Mesendoderm (in vitro differentiated cells): Measurements from ENCODE around the gene XAB2.

Experiments
- DNase-seq: peaks from one replicate; pipeline ENCODE4 v3.0.0; 2013
- H2AK5ac ChIP-seq: 2 replicates; pipeline ENCODE4 v1.6.1; 2013; ENCODE audit warnings: low read length, inconsistent platforms
- H2BK120ac ChIP-seq: 2 replicates; pipeline ENCODE4 v1.6.1; 2013; ENCODE audit warnings: low read depth, mild to moderate bottlenecking, low read length, moderate library complexity, mixed read lengths
- H2BK15ac ChIP-seq: replicated peaks from 2 replicates; pipeline ENCODE4 v1.6.1; 2013; ENCODE audit warnings: low read depth, mild to moderate bottlenecking, moderate library complexity
- H2BK5ac ChIP-seq: 2 replicates; pipeline ENCODE4 v1.6.1; 2013; ENCODE audit warnings: low read length, inconsistent platforms
- H3K18ac ChIP-seq: 2 replicates; pipeline ENCODE4 v1.6.1; 2013; ENCODE audit warnings: mild to moderate bottlenecking, low read length, mixed read lengths
- H3K23ac ChIP-seq: one replicate; pipeline ENCODE4 v1.6.1; 2013; ENCODE audit warnings: low read length
- H3K27ac ChIP-seq: 2 replicates; pipeline ENCODE4 v1.5.1; 2013; ENCODE audit warnings: low read depth, mild to moderate bottlenecking, inconsistent platforms, low read length, moderate library complexity
- H3K27me3 ChIP-seq: 2 replicates; pipeline ENCODE4 v1.6.1; 2013; ENCODE audit warnings: low read length, control low read depth, mild to moderate bottlenecking, inconsistent platforms; ENCODE audit not compliant: insufficient read depth, poor library complexity
- H3K36me3 ChIP-seq: 2 replicates; pipeline ENCODE4 v1.6.1; 2013; ENCODE audit warnings: low read length, inconsistent platforms; ENCODE audit not compliant: control insufficient read depth, insufficient read depth
- H3K4ac ChIP-seq: one replicate; pipeline ENCODE4 v1.6.1; 2013; ENCODE audit warnings: low read depth, mild to moderate bottlenecking, low read length, moderate library complexity
- H3K4me1 ChIP-seq: 2 replicates; pipeline ENCODE4 v1.6.1; 2013; ENCODE audit warnings: low read depth, low read length, inconsistent platforms; ENCODE audit not compliant: control insufficient read depth
- H3K4me2 ChIP-seq: 2 replicates; pipeline ENCODE4 v1.6.1; 2013; ENCODE audit warnings: low read length
- H3K4me3 ChIP-seq: 2 replicates; pipeline ENCODE4 v1.5.1; 2013; ENCODE audit warnings: mild to moderate bottlenecking, low read length
- H3K56ac ChIP-seq: one replicate; pipeline ENCODE4 v1.6.1; 2013; ENCODE audit warnings: low read length
- H3K79me1 ChIP-seq: 2 replicates; pipeline ENCODE4 v1.6.1; 2013; ENCODE audit warnings: low read length, inconsistent platforms
- H3K79me2 ChIP-seq: 2 replicates; pipeline ENCODE4 v1.6.1; 2013; ENCODE audit warnings: mild to moderate bottlenecking, low read length; ENCODE audit not compliant: control insufficient read depth, insufficient read depth
- H3K9ac ChIP-seq: 2 replicates; pipeline ENCODE4 v1.6.1; 2013; ENCODE audit warnings: low read length, inconsistent platforms
- H4K5ac ChIP-seq: one replicate; pipeline ENCODE4 v1.6.1; 2013; ENCODE audit warnings: low read length
- H4K8ac ChIP-seq: one replicate; pipeline ENCODE4 v1.6.1; 2013; ENCODE audit warnings: low read depth, mild to moderate bottlenecking, control low read depth, low read length, moderate library complexity
- WGBS: extraction: QIAGEN DNeasy Blood & Tissue Kit; methylation state at CpG from one replicate; pipeline ENCODE4 v1.1.7; 2013; ENCODE audit warnings: low lambda C conversion rate, missing lambda C conversion rate; ENCODE audit not compliant: insufficient coverage; ENCODE audit errors: extremely low coverage; 5-methylcytosine and 5-hydroxymethylcytosine counted together

Gene XAB2

DNA sequence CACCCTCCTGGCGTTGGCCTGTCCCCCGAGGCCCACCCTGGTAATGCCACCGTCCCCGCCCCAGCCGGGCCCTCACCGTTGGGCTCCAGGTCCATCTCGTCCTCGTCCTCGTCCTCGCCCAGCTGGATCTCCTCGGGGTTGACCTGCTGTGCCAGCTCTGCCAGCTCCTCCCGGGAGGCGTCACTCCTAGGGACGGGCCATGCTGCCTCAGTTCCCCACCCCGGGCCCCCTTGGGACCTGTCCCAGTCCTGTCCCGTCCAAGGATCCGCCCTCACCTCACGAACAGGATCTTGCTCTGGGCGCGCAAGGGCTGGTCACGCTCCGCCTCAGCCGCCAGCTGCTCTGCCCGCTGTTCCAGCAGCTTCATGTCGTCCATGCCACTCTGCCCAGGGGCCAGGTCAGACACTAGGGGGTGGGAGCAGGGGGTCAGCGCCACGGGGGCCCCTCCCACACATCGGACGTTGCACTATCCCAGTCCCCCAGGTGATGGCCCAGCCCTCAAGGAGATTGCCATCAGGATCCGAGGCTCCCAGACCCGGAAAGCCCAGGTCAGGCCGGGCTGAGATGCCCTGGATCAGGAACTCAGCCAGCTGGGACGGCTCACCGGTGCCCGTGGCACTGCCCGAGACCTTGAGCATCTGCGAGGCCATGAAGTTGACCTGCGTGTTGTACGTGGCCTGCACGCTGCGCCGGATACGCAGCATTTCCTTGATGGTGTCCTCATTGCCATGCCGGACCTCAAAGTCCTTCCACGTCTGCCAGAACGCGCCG, 9.5 kb downstream of the XAB2 start:
- H3K18ac ChIP-seq = no peak overlapping the region
- no peak overlapping the region for H3K4ac ChIP-seq
- no peak for DNase-seq
- H2BK15ac ChIP-seq = no peak overlapping the region
- no peak overlapping the region for H3K56ac ChIP-seq
- no peak overlapping the region for H3K23ac ChIP-seq
- no peak overlapping the region for H4K8ac ChIP-seq
- H2AK5ac ChIP-seq = no peak overlapping the region
- H3K36me3 ChIP-seq = peaks cover 9% of the 10 kb centered on the region
- H3K79me1 ChIP-seq = no peaks in the 10 kb centered on the region
- no peaks in the 10 kb centered on the region for H3K79me2 ChIP-seq
- no peak overlapping the region for H4K5ac ChIP-seq
- H2BK5ac ChIP-seq = no peak overlapping the region
- H3K9ac ChIP-seq = no peak overlapping the region
- no peaks in the 10 kb centered on the region for H3K4me1 ChIP-seq
- H3K27ac ChIP-seq = no peak overlapping the region
- WGBS = no CpG with 5 or more reads among the region's 48 CpGs
- H3K4me2 ChIP-seq = no peak overlapping the region
- no peaks in the 10 kb centered on the region for H3K27me3 ChIP-seq
- H3K4me3 ChIP-seq = no peak overlapping the region
- no peak overlapping the region for H2BK120ac ChIP-seq

DNA sequence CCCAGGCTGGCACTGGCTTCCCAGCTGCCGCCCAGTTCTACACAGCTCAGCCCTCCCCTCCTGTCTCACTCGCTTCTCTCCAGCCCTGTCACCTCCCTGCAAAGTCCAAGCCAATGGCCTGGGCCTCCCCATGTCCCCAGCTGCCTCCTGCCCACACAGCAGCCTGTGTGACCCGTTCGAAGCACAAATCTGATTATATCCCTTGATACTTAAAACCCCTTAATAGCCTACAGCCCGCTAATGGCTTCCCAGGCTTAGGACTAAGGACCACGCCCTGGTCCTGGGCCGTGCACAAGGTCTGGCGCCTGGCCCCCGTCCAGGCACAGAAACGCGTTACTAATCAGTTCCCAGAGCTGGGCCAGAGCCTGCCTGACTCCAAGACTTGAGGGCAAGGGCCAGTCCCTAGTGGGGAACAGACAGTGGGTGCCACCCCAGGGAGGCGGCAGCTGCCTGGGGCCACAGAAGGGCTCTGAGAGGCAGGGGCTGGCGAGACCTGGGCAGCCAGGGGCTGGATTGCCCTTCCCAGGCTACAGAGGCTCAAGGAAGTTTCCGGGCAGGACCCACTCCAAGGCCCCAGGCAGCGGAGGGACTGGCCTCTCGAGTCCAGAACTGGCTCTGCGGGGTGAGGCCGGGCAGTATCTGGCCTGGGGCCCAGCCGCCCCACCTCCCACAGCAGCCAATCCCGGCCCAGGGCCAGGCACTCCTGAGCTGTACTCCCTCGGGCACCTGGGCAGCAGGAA, 10.4 kb downstream of the XAB2 start:
- DNase-seq = no peak
- Histone ChIP-seq H3K9ac (no peak overlapping the region), H3K79me2 (no peaks in the 10 kb centered on the region), H3K27me3 (no peaks in the 10 kb centered on the region), H3K23ac (no peak overlapping the region), H2AK5ac (no peak overlapping the region), H3K4ac (no peak overlapping the region), H3K4me3 (no peak overlapping the region), H3K18ac (no peak overlapping the region), H4K5ac (no peak overlapping the region), H3K79me1 (no peaks in the 10 kb centered on the region), H2BK120ac (no peak overlapping the region), H2BK5ac (no peak overlapping the region), H3K36me3 (peaks cover 9% of the 10 kb centered on the region), H3K27ac (no peak overlapping the region), H3K4me1 (no peaks in the 10 kb centered on the region), H3K4me2 (no peak overlapping the region), H3K56ac (no peak overlapping the region), H4K8ac (no peak overlapping the region), H2BK15ac (no peak overlapping the region)
- no CpG with 5 or more reads among the region's 21 CpGs for WGBS

GRCh38 chr19:7618348-7618747, 11.0 kb downstream of the XAB2 start:
- H3K79me1 ChIP-seq = no peaks in the 10 kb centered on the region
- no peak overlapping the region for H3K4me3 ChIP-seq
- no peak overlapping the region for H2BK120ac ChIP-seq
- H3K4ac ChIP-seq = no peak overlapping the region
- no peak overlapping the region for H3K4me2 ChIP-seq
- H4K5ac ChIP-seq = no peak overlapping the region
- no peak overlapping the region for H2AK5ac ChIP-seq
- no peaks in the 10 kb centered on the region for H3K4me1 ChIP-seq
- no peak overlapping the region for H3K9ac ChIP-seq
- DNase-seq = no peak
- H2BK5ac ChIP-seq = no peak overlapping the region
- no peak overlapping the region for H4K8ac ChIP-seq
- H3K79me2 ChIP-seq = no peaks in the 10 kb centered on the region
- no peak overlapping the region for H3K23ac ChIP-seq
- H3K36me3 ChIP-seq = peaks cover 9% of the 10 kb centered on the region
- H3K18ac ChIP-seq = no peak overlapping the region
- no peak overlapping the region for H2BK15ac ChIP-seq
- no CpG with 5 or more reads among the region's 4 CpGs for WGBS
- no peak overlapping the region for H3K56ac ChIP-seq
- no peaks in the 10 kb centered on the region for H3K27me3 ChIP-seq
- H3K27ac ChIP-seq = no peak overlapping the region

- no CpG with 5 or more reads among the region's 28 CpGs for WGBS
- Histone ChIP-seq H3K4me3 (no peak overlapping the region), H3K9ac (no peak overlapping the region), H2BK120ac (no peak overlapping the region), H3K4me1 (no peaks in the 10 kb centered on the region), H3K27me3 (no peaks in the 10 kb centered on the region), H3K36me3 (peaks cover 6% of the 10 kb centered on the region), H3K56ac (no peak overlapping the region), H3K79me2 (no peaks in the 10 kb centered on the region), H3K18ac (no peak overlapping the region), H2AK5ac (no peak overlapping the region), H3K4ac (no peak overlapping the region), H2BK15ac (no peak overlapping the region), H3K4me2 (no peak overlapping the region), H3K79me1 (no peaks in the 10 kb centered on the region), H2BK5ac (no peak overlapping the region), H4K5ac (no peak overlapping the region), H4K8ac (no peak overlapping the region), H3K27ac (no peak overlapping the region), H3K23ac (no peak overlapping the region)
- no peak for DNase-seq
Observed at GRCh38 chr19:7617735-7618134, 11.6 kb downstream of the XAB2 start.

GRCh38 chr19:7617172-7617571, 12.2 kb downstream of the XAB2 start:
- H2AK5ac ChIP-seq = no peak overlapping the region
- peaks cover 3% of the 10 kb centered on the region for H3K36me3 ChIP-seq
- H4K8ac ChIP-seq = no peak overlapping the region
- H3K56ac ChIP-seq = no peak overlapping the region
- H4K5ac ChIP-seq = no peak overlapping the region
- H3K27me3 ChIP-seq = no peaks in the 10 kb centered on the region
- no peaks in the 10 kb centered on the region for H3K4me1 ChIP-seq
- H2BK15ac ChIP-seq = no peak overlapping the region
- no peak overlapping the region for H3K18ac ChIP-seq
- H2BK120ac ChIP-seq = no peak overlapping the region
- H3K79me2 ChIP-seq = no peaks in the 10 kb centered on the region
- H3K27ac ChIP-seq = no peak overlapping the region
- no peak overlapping the region for H3K23ac ChIP-seq
- H3K4me3 ChIP-seq = no peak overlapping the region
- H3K79me1 ChIP-seq = no peaks in the 10 kb centered on the region
- no peak overlapping the region for H3K4ac ChIP-seq
- no peak for DNase-seq
- H3K4me2 ChIP-seq = no peak overlapping the region
- H3K9ac ChIP-seq = no peak overlapping the region
- H2BK5ac ChIP-seq = no peak overlapping the region
- WGBS = no CpG with 5 or more reads among the region's 12 CpGs
